ENCODE measurements around the gene DDR2. TPM values are rescaled to one million over a fixed set of nuclear protein-coding genes. Genes with fewer than 3 reads are reported as not detected.
A peak's percentile ranks its signal among the peaks of the same experiment; 100 is the strongest.

The DDR2 gene
- total and polyA plus RNA-seq, 2 of the 4 experiments (the other 2 are of a cell fraction) = 66.1 to 245 TPM

- no peak overlapping the region for H2BK20ac ChIP-seq (ENCODE audit: low read depth, low read length)
- WGBS, 2 experiments (ENCODE audit: extremely low coverage in 2 of 2, insufficient read length in 1 of 2) = 78% methylated on average over 5 of the region's 8 CpGs; no CpG with 5 or more reads in 1 of the 2 experiments
- dilution Hi-C loops (cut with HindIII; ENCODE audit: low sequenced_read_pairs, unreplicated experiment) = no loop called here
- peaks cover 19% of the 10 kb centered on the region for H3K4me1 ChIP-seq (ENCODE audit: control insufficient read depth, insufficient read depth, low read length)
- H3K4me3 ChIP-seq (ENCODE audit: insufficient read depth, low read depth, low read length) = no peak overlapping the region
- H3K18ac ChIP-seq (ENCODE audit: low read depth, low read length) = peak overlapping the region; percentile 25
- peak overlapping the region; percentile 0; the same call in 1 of the 2 replicates for H3K23ac ChIP-seq (ENCODE audit: low read depth, low read length)
- peak; percentile 58 for ATAC-seq (ENCODE audit: low read depth)
- TF ChIP-seq USF2 (IDR thresholded peaks at IDR 0.05; ENCODE audit: low read depth, low read length) (no peak), ELK1 (IDR thresholded peaks at IDR 0.05; ENCODE audit: borderline replicate concordance, low read depth, low read length) (no peak), NFE2L2 (IDR thresholded peaks at IDR 0.05; ENCODE audit: low read depth, low read length) (no peak), MAZ (IDR thresholded peaks at IDR 0.05; ENCODE audit: borderline replicate concordance, low read depth, low read length) (no peak), CEBPB (IDR thresholded peaks at IDR 0.05; ENCODE audit: low read depth, low read length) (no peak), RCOR1 (IDR thresholded peaks at IDR 0.05; ENCODE audit: insufficient replicate concordance, low read length) (no peak), CHD1 (IDR thresholded peaks at IDR 0.05; ENCODE audit: low read depth, low read length) (no peak), CTCF (conservative IDR thresholded peaks at IDR 0.05; ENCODE audit: low read depth, low read length) (no peak), FOS (IDR thresholded peaks at IDR 0.05; ENCODE audit: low read depth, low read length) (no peak), POLR2A (IDR thresholded peaks at IDR 0.05; ENCODE audit: low read depth, low read length) (no peak), RAD21 (IDR thresholded peaks at IDR 0.05; ENCODE audit: low read length) (no peak), MAFK (IDR thresholded peaks at IDR 0.05; ENCODE audit: low read depth, low read length) (no peak), MXI1 (IDR thresholded peaks at IDR 0.05; ENCODE audit: borderline replicate concordance, low read depth, low read length) (no peak), BHLHE40 (IDR thresholded peaks at IDR 0.05; ENCODE audit: low read depth, low read length) (no peak)
- H2BK15ac ChIP-seq (ENCODE audit: low read depth, low read length) = no peak overlapping the region
- no peak overlapping the region for H3K9ac ChIP-seq (ENCODE audit: low read depth, low read length)
- H2AK5ac ChIP-seq (ENCODE audit: low read depth, low read length) = no peak overlapping the region
- peaks cover 13% of the 10 kb centered on the region for H3K36me3 ChIP-seq (ENCODE audit: control insufficient read depth, insufficient read depth, low read length)
- H4K8ac ChIP-seq (ENCODE audit: low read depth in 2 of 2, low read length in 2 of 2) = peak overlapping the region in 1 of 2 experiments; percentile 6; a peak in 1 of 4 replicates
- no peaks in the 10 kb centered on the region for H3K27me3 ChIP-seq (ENCODE audit: control insufficient read depth, insufficient read depth, low read length)
- POLR2A ChIA-PET (ENCODE audit: unreplicated experiment) = no interaction called here
- in situ Hi-C loops (cut with MboI; ENCODE audit: low sequenced_read_pairs) = no loop called here
- BruUV-seq (replicated peaks) = no TSS peak
- H3K9me3 ChIP-seq (ENCODE audit: control insufficient read depth, insufficient read depth, low read length) = no peaks in the 10 kb centered on the region
- CTCF ChIA-PET = no interaction called here
- H3K9me1 ChIP-seq (ENCODE audit: insufficient read depth, low read length) = peaks cover 33% of the 10 kb centered on the region
- H4K5ac ChIP-seq (ENCODE audit: low read depth, low read length) = no peak overlapping the region
- no peak overlapping the region for H3K4me2 ChIP-seq (ENCODE audit: low read depth, low read length)
- peaks cover 65% of the 10 kb centered on the region for H4K20me1 ChIP-seq (ENCODE audit: insufficient read depth, low read length)
- no peak overlapping the region for H3K56ac ChIP-seq (ENCODE audit: extremely low read depth, insufficient read depth, low read length)
- no peak for DNase-seq
- H2AFZ ChIP-seq (replicated peaks; ENCODE audit: low read length, poor library complexity) = no peak overlapping the region
- no peak overlapping the region; the same call in 1 of the 2 replicates for H3K14ac ChIP-seq (replicated peaks; ENCODE audit: low read depth, low read length)
- intact Hi-C loops (cut with micrococcal nuclease) = no loop called here
- H2AK9ac ChIP-seq (replicated peaks; ENCODE audit: low read depth, low read length, poor library complexity) = no peak overlapping the region
- no peak overlapping the region for H2BK120ac ChIP-seq (ENCODE audit: low read depth, low read length)
- H4K91ac ChIP-seq (ENCODE audit: insufficient read depth, low read depth, low read length) = no peak overlapping the region
- H3K27ac ChIP-seq (ENCODE audit: insufficient read depth, low read length) = peak overlapping the region; percentile 31; the same call in 1 of the 2 replicates
- no peak overlapping the region for H2BK5ac ChIP-seq (ENCODE audit: low read depth, low read length, poor library complexity, severe bottlenecking)
- peaks cover 55 to 74% of the 10 kb centered on the region in 2 experiments for H3K79me1 ChIP-seq (ENCODE audit: low read depth in 1 of 2, low read length in 2 of 2)
- H3K4ac ChIP-seq (ENCODE audit: low read depth, low read length) = no peak overlapping the region
Measured at GRCh38 chr1:162732566-162733335, 100.5 kb downstream of the DDR2 start.

Measured in IMR-90 (cell line).